Uterus (tissue), 2 donors: ENCODE measurements around the gene SCAPER.

Experiments used
- CTCF ChIP-seq, 4 experiments: fragments of 200-600 bp in 2 of 4; fragments of 450-650 bp in 2 of 4; sonication (generic) in 2 of 4; IDR thresholded peaks; one replicate each; pipeline ENCODE4 v1.5.1; 2016 to 2019; ENCODE audit warnings: antibody characterized with exemption in 4 of 4, mild to moderate bottlenecking in 2 of 4, moderate library complexity in 1 of 4
- POLR2A ChIP-seq, 2 donors: fragments of 450-650 bp; IDR thresholded peaks; one replicate each; pipeline ENCODE4 v1.6.1; 2016; ENCODE audit warnings: antibody characterized with exemption in 2 of 2, mild to moderate bottlenecking in 1 of 2, moderate library complexity in 1 of 2

- TF ChIP-seq CTCF (IDR thresholded peaks at IDR 0.05) (no peak), POLR2A (IDR thresholded peaks at IDR 0.05) (no peak)
Observed at GRCh38 chr15:76495487-76495886, 409.7 kb downstream of the SCAPER start.
